RPMI7951 (cell line): ENCODE results near the gene CELSR1. TPM values are rescaled to one million over a fixed set of nuclear protein-coding genes. Genes with fewer than 3 reads are reported as not detected.
"Not testable (repeated sequence)": the region's sequence is repeated elsewhere in the genome, so short reads cannot be mapped to it uniquely, and the experiment has no call there.

Experiments used
- DNase-seq: peaks from one replicate; pipeline ENCODE4 v3.0.0-alpha.2; 2012; ENCODE audit warnings: low read depth
- total RNA-seq: library from RNA; depleted of rRNA; stranded (reverse); fragments of >200 nt; shearing (Covaris generic); gene quantifications from 2 replicates; pipeline ENCODE4 v1.2.3, GENCODE V29; 2014

CELSR1 gene
- total RNA-seq, 1 experiment from 2014 or later = 3.0 TPM

- DNase-seq = no peak
These were observed 52.4 kb downstream of the CELSR1 start for GRCh38 chr22:46484861-46485595.

- DNase-seq = no peak
These were observed 53.1 kb downstream of the CELSR1 start for GRCh38 chr22:46484156-46484860.

GRCh38 chr22:46483353-46483752 lies 54.1 kb downstream of the CELSR1 start:
- DNase-seq = no peak

- DNase-seq = no peak
These were observed 55.3 kb downstream of the CELSR1 start for GRCh38 chr22:46482056-46482675.

- DNase-seq = no peak
These were observed 56.0 kb downstream of the CELSR1 start for GRCh38 chr22:46481386-46481785.

GRCh38 chr22:46480396-46480795 lies 57.0 kb downstream of the CELSR1 start:
- no peak for DNase-seq

- no peak for DNase-seq
These were observed 58.4 kb downstream of the CELSR1 start for GRCh38 chr22:46479046-46479445.

GRCh38 chr22:46478083-46478551 lies 59.3 kb downstream of the CELSR1 start:
- no peak for DNase-seq

- no peak for DNase-seq
These were observed 60.9 kb downstream of the CELSR1 start for GRCh38 chr22:46476547-46476941.

GRCh38 chr22:46473896-46474557 lies 63.4 kb downstream of the CELSR1 start:
- DNase-seq = no peak

- DNase-seq = no peak
These were observed 64.2 kb downstream of the CELSR1 start for GRCh38 chr22:46473021-46473779.

- DNase-seq = no peak
These were observed 64.8 kb downstream of the CELSR1 start for GRCh38 chr22:46472722-46473016.

GRCh38 chr22:46471901-46472721 lies 65.3 kb downstream of the CELSR1 start:
- DNase-seq = peak; percentile 28

GRCh38 chr22:46471330-46471729 lies 66.1 kb downstream of the CELSR1 start:
- not testable (repeated sequence) for DNase-seq

- no peak for DNase-seq
These were observed 67.7 kb downstream of the CELSR1 start for GRCh38 chr22:46469711-46470110.

GRCh38 chr22:46467006-46467405 lies 70.4 kb downstream of the CELSR1 start:
- DNase-seq = no peak

GRCh38 chr22:46466255-46466676 lies 71.2 kb downstream of the CELSR1 start:
- DNase-seq = no peak

GRCh38 chr22:46465793-46466192 lies 71.6 kb downstream of the CELSR1 start:
- no peak for DNase-seq

GRCh38 chr22:46465345-46465720 lies 72.1 kb downstream of the CELSR1 start:
- no peak for DNase-seq

- no peak for DNase-seq
These were observed 72.6 kb downstream of the CELSR1 start for GRCh38 chr22:46464701-46465344.
